GM18526 (cell line): ENCODE measurements around the gene PCSK6.

Experiments used
- POLR2A ChIP-seq: IDR thresholded peaks from 3 replicates; pipeline ENCODE4 v1.6.1; 2011; ENCODE audit not compliant: insufficient read length; ENCODE audit errors: extremely low read depth

PCSK6 gene

DNA sequence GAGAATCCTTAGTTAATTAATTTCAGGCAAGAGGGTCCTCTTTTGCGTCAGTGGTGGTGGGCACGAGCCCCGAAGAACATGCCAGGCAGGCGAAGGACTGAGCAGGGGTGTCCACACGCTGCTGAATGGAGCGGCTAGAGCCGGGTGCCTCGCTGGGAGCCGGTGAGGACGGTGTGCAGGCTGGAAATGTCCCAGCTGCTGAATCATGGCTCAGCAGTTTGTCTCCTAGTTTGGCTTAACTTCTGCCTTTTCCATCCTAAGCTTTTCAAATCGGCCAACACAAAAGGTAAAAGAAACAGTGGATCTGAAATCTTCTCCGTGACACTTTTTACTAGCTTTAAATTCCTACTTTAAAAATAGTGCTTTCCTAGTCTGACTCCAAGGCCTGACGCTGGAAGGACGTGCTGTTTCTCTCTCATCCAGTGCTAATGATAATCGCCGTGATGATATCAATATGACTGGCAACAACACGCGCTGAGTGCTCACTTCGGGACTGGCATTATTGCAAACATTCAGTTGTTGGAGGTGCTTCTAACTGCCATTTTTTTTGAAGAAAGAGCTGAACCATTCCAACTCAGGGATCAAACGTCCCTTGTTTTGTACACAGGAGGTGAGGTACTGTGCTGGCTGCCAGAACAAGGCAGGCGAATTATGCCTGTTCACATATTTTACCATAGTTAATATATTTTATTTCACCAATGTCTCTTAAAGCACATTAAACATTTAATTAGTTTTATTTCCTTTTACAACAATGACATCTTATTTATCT is 19.8 kb downstream of the PCSK6 start:
- TF ChIP-seq POLR2A, result no peak

DNA sequence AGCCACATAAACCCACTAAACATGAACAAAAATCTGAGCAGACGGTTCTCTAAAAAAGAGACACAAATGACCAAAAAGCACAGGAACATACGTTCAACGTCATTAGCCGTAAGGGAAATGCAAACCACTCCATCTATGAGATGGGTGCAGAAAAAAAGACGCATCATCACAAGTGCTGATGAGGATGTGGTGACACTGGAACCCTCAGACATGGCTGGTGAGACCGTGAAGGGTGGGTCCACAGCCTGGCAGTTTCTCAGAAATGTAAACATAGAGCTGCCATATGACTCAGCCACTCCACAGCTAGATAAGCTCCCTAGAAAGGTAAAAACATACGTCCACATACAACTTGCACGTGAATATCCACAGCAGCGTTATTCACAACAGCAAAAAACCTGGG is 23.3 kb downstream of the PCSK6 start:
- TF ChIP-seq POLR2A, result no peak

DNA sequence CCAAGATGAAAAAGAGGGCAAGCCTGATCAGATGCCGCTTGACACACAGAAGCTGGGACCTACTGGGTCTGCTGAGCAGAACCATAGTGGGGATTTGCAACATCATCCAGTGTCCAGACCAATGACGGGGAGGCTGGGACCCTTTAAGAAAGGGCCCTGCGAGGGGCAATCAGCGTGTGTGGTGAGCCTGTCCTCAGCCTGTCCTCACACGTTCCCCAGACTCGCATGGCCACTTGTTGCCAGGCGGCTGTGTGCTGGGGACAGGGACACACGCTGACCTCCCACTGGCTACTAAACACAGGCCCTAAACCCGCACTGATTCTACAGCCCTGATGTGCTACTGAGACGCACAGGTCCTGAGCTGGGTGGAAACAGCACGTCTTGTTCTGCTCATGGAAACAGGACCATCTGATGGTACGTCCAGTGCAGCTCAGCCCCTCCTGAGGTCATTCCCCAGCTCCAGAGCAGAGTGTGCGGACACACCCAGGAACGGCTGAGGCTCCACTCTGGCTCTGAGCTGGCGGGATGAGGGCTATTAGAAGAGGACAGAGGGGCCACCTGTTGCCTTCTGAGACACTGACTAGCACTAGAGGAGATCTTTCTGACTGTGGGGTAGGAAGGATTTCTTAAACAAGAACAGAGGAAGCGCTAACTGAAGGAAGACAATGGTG is 24.4 kb downstream of the PCSK6 start:
- no peak for TF ChIP-seq POLR2A

DNA sequence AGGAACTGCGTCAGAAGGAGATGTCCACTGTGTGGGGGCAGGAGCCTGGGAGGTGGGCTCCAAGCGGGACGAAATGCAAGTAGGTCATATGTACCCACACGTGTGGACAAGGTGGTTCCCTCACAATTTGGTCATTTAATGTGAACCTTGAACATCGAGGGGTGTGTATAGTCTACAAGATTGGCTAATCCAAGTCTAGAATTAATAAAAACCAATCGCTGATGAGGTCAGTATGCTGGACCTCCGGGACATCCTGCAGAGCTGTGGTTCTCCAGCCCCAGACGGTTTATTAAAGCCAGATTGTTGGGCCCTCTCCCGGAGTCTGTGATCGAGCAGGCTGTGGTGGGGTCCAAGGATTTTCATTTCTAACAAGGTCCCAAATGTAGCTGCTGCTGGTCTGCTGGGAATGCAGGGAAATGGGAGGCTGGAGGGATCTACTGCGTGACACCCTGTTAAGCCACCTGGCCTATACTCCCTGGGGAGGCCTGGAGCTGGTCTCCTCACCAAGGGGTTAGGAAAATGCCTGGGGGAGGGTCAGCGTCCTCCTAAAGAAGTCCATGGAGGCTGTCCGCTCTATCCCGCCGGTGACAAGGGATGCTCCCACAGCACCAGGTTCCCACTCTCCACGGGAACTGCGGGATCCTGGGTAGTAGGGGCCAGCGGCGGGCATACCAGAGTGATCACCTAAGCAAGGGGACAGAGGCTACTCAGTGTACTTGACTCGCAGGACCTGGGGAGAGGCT is 25.1 kb downstream of the PCSK6 start:
- no peak for TF ChIP-seq POLR2A

DNA sequence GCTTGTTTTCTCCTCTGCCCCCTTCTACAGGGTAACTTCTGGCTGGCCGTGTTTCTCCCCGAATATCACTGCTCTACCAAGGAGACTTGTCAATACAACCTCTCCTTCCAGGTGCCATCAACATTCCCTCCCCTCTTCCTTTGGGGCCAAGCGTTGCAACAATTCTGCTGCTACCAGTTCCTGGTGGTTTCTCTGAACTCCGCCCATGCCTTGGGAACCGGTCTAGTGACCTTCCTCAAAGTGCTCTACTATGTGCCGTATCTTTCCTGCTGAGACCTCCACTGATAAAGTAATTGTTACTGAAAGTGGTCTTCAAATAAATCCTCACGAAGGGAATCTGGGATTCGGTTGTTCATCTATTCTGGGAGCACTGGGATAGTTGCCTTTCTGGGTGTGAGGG is 26.2 kb downstream of the PCSK6 start:
- no peak for TF ChIP-seq POLR2A

DNA sequence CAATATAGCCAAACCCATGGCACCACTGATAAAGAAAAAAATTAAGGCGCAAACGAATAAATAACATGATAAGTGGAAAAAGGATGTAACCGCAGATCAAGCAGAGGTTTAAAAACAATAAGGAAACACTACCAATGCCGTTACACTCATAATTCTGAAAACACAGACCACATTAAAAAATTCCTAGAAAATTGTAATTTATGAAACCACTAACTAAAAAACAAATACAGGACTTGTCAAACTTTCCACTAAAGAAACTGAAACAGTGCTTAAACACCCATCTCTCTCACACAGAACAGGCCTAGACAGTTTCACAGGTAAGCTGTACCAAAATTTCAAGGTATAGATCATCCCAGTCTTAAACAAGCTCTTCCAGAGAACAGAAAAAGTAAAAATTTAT is 28.4 kb downstream of the PCSK6 start:
- no peak for TF ChIP-seq POLR2A

DNA sequence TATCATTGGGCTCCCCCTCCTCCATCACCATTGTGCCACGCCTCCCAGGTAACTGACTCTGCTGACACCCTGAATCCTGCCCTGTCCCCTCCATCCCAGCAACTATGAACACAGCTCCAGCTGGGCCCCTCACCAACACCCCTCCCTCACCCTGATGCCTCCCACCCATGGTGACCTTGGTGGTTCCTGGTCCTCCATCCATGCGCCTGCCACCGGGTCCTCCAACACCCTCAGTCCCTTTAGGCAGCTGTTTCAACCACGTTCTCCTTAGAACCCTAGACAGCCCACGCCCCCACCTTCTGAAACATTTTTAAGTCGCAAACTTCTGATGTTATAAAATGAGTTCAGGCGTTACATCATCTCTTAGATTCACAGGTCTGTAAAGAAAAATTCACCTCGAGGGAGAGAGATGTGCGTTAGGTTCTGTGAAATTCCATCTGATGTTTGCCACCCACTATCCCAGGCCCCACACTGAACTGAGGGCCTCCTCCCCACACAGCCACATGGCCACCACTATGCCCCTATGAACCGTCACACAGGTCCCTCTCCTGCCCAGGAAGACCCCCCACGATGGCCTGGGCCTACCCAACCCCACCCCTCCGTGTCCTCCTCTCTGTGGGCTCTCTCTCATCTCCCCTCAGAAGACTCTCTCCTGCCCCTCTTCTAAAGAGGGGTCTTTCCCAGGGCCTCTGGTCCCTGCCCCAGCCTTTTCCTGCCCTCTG is 29.8 kb downstream of the PCSK6 start:
- TF ChIP-seq POLR2A, result no peak

DNA sequence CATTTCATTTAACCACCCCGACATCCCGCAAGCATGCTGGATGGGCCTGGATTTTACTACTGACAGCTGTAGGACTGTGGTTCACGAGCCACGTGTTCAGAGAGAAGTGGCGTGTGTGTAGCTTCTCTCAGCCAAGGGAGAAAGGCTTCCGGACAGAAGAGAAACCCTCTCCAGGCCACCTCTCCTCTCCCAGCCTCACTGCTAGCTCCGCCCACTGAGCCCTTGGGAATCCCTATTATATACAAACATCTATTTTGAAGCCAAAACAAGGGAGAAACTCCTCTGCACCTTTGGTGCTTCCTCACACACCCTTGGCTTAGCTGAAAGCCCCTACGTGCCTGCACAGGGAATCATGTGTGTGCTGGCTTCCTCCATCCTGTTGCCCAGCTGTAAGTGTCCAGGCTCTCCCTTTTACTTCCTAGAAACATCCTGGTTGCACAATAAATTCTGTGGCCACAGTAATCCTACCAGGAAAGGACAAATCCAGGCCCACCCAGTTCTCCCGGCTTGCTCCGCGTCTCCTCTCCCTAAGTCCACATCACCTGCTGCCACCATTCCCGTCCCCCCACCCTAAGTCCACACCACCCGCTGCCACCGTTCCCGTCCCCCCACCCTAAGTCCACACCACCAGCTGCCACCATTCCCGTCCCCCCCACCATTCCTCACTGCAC is 30.5 kb downstream of the PCSK6 start:
- no peak for TF ChIP-seq POLR2A

DNA sequence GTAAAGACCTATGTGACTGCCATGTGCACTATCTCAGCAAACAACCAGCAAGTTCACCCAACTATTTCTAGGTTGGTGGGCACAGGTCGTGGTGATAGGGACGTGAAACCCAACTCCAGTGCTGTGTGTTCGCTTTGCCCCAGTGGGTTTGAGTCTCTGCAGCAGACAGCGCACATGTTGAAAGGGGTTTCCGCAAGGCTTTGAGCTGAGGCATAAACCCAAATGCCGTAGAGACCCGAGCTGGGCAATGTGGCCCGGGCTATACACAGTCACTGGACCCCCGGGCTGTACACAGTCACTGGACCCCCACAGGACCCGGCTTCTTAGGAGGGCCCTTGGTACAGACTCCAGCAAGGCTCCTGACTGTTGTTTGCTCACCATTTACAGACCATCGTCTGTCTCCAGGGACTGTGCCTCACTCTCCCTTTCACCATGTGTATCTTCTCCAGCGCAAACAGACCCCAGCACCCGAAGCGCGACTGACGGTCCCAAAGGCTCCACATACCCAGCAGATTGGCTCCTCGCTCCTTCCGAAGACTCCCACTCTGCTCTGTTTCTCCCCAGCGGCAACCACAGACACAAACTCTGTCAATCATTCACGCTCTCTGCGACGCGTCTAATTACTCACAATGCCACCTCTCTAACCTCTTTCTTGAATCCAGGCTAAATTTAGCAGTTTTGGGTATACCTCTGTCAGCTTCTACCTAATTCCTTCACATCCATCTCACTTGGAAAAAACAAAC is 31.2 kb downstream of the PCSK6 start:
- no peak for TF ChIP-seq POLR2A

DNA sequence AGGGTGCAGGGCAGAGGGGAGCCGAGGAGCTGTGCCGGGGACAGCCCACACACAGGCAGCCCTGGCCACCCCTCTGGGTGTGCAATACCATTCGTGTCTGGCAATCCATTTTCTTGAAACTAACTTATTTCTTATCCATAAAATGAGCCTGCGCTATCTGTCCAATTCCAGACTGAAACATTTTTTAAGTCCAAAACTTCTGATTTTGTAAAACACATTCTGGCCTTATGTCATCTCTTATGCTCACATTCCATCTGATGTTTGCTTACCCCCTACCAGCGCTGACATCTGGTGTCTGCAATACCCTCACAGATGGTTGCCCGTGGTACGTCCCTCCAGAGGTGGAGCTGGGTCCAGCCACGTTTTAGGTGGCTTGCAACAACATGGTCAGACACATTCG is 31.8 kb downstream of the PCSK6 start:
- TF ChIP-seq POLR2A, result no peak

DNA sequence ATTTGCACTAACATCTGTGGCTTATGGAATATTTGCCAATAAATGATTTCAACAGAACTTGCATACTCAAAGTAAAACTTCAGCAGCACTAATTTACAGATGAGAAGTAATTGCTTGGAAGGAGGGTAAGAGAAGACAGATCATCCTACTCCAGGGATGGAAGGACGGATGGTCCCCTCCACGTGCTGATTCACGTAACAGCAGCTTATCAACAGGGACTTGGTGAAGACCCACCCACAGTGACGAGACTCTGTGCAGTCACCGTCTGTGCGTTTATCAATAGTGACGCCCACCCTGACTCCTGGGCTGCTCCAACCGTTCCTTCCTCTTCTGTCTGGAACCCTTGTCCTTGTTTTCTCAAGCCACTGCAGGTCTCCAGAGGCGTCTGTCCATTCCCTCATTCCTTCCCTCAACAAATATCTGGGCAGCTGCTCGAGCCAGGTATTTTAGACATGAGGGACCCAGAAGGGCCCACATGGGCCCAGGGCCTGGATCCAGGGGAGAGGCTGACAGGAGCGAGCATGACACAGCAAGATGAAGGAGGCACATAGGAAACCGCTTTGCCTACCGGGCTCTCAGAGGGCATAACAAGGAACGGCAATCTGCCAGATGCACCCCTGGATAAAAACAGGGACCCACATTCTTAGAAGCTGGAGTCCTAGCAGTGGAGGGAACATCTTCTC is 33.3 kb downstream of the PCSK6 start:
- TF ChIP-seq POLR2A, result no peak

DNA sequence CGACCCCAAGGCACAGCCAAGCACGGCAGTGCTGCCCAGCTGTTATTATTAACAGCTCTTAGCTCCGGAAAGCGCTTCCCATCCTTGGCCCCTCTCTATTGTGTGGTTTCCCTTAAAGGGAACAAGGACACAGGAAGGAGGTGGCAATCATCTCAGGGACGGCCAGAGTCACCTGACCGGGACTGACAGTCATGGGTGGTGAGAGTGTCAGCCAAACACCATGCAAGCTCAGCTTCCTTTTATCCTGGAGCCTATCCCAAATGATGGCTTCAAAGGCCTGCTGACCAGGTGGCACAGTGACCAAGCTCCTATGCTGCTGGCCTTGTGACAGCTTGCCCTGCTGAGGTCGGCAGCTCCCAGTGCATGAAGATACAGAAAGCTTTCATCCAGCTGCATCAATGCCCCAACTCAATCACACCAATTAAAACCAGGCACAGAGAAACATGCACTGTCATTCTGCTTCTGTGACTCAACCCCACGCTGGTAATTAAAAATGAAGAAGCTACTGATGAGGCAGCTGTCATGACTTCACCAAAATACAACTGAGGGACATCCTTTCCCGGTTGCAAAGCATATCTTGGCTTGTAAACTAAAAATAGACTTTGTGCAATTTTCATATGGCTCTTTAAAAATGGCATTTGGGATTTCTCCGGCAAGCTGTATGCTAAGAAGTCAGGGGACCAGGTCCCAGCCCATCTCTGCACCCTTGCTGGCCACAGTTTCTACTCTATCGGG is 34.0 kb downstream of the PCSK6 start:
- TF ChIP-seq POLR2A, result no peak

DNA sequence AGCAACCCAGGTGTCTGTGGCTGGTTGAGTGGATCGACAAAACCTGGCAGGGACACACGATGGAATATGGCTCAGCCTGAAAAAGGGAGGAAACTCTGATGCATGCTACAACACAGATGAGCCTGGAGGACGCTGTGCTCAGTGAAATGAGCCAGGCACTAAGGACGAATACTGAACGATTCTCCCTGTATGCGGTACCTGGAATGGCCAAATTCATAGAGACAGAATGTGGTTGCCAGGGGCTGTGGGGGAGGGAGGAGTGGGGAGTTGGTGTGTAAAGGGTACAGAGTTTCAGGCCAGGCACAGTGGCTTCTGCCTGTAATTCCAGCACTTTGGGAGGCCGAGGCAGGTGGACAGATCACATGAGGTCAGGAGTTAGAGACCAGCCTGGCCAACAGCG is 35.1 kb downstream of the PCSK6 start:
- no peak for TF ChIP-seq POLR2A
